Neural cell (in vitro differentiated cells): ENCODE results near the gene FBXO47.

Source experiments
- EP300 ChIP-seq: fragments of 450-650 bp; conservative IDR thresholded peaks from 2 replicates; pipeline ENCODE4 v1.6.1; 2014; ENCODE audit warnings: antibody characterized with exemption, mild to moderate bottlenecking, moderate library complexity; ENCODE audit not compliant: poor library complexity, severe bottlenecking
- EZH2 ChIP-seq: fragments of 200-600, 300-800 bp; shearing (Covaris generic), sonication (generic); IDR thresholded peaks from 2 replicates; pipeline ENCODE4 v1.6.1; 2014; ENCODE audit warnings: antibody characterized with exemption, low read length, borderline replicate concordance, mild to moderate bottlenecking; ENCODE audit not compliant: insufficient read depth, poor library complexity, severe bottlenecking
- MXI1 ChIP-seq: fragments of 450-650 bp; conservative IDR thresholded peaks from 2 replicates; pipeline ENCODE4 v1.6.1; 2014; ENCODE audit warnings: antibody characterized with exemption, mild to moderate bottlenecking; ENCODE audit not compliant: poor library complexity, severe bottlenecking
- POLR2AphosphoS5 ChIP-seq: IDR thresholded peaks from 2 replicates; pipeline ENCODE4 v1.6.1; 2012
- RAD21 ChIP-seq: fragments of 450-650 bp; conservative IDR thresholded peaks from 2 replicates; pipeline ENCODE4 v1.6.1; 2014; ENCODE audit warnings: antibody characterized with exemption, mild to moderate bottlenecking, moderate library complexity
- TAF1 ChIP-seq: IDR thresholded peaks from 2 replicates; pipeline ENCODE4 v1.6.1; 2012; ENCODE audit warnings: low read depth
- TF ChIP-seq, protein P1 (sequence below): fragments of 450-650 bp; IDR thresholded peaks from 2 replicates; pipeline ENCODE4 v1.5.1; 2014; ENCODE audit warnings: antibody characterized with exemption, mild to moderate bottlenecking, moderate library complexity; ENCODE audit not compliant: poor library complexity, severe bottlenecking
- TF ChIP-seq, protein P2 (sequence below): IDR thresholded peaks from 2 replicates; pipeline ENCODE4 v1.6.1; 2012; ENCODE audit warnings: borderline replicate concordance

DNA sequence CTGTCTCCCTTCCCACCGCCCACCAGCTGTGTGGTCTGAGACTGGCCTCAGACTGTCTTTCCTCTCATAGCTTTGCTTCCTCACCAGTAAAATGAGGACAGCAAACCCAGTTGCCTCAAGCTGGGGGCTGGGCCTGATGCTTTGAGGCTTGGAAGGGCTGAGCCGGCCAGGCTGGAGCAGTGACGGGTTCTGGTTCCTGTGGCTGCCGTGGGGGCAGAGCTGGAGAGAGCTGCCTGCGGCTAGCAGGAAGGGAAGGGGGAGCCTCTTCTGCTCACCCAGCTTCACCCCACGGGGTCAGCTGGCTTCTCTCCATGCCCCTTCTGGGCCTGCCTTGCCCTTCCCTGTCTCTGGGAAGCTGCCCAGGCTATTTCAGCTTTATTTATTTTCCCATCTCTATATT is 73.6 kb downstream of the FBXO47 start:
- TF ChIP-seq, protein P1, sequence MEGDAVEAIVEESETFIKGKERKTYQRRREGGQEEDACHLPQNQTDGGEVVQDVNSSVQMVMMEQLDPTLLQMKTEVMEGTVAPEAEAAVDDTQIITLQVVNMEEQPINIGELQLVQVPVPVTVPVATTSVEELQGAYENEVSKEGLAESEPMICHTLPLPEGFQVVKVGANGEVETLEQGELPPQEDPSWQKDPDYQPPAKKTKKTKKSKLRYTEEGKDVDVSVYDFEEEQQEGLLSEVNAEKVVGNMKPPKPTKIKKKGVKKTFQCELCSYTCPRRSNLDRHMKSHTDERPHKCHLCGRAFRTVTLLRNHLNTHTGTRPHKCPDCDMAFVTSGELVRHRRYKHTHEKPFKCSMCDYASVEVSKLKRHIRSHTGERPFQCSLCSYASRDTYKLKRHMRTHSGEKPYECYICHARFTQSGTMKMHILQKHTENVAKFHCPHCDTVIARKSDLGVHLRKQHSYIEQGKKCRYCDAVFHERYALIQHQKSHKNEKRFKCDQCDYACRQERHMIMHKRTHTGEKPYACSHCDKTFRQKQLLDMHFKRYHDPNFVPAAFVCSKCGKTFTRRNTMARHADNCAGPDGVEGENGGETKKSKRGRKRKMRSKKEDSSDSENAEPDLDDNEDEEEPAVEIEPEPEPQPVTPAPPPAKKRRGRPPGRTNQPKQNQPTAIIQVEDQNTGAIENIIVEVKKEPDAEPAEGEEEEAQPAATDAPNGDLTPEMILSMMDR = no peak
- TF ChIP-seq TAF1 = no peak
- TF ChIP-seq RAD21 = no peak
- no peak for TF ChIP-seq EP300
- no peak for TF ChIP-seq EZH2
- no peak for TF ChIP-seq POLR2AphosphoS5
- TF ChIP-seq, protein P2, sequence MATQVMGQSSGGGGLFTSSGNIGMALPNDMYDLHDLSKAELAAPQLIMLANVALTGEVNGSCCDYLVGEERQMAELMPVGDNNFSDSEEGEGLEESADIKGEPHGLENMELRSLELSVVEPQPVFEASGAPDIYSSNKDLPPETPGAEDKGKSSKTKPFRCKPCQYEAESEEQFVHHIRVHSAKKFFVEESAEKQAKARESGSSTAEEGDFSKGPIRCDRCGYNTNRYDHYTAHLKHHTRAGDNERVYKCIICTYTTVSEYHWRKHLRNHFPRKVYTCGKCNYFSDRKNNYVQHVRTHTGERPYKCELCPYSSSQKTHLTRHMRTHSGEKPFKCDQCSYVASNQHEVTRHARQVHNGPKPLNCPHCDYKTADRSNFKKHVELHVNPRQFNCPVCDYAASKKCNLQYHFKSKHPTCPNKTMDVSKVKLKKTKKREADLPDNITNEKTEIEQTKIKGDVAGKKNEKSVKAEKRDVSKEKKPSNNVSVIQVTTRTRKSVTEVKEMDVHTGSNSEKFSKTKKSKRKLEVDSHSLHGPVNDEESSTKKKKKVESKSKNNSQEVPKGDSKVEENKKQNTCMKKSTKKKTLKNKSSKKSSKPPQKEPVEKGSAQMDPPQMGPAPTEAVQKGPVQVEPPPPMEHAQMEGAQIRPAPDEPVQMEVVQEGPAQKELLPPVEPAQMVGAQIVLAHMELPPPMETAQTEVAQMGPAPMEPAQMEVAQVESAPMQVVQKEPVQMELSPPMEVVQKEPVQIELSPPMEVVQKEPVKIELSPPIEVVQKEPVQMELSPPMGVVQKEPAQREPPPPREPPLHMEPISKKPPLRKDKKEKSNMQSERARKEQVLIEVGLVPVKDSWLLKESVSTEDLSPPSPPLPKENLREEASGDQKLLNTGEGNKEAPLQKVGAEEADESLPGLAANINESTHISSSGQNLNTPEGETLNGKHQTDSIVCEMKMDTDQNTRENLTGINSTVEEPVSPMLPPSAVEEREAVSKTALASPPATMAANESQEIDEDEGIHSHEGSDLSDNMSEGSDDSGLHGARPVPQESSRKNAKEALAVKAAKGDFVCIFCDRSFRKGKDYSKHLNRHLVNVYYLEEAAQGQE = no peak
- TF ChIP-seq MXI1 = no peak
